SK-N-SH (cell line): ENCODE data around the gene ZGRF1.

Experiments used
- CTCF ChIP-seq: fragments of 200-600 bp; sonication (generic); IDR thresholded peaks from 2 replicates; pipeline ENCODE4 v1.6.1; 2017; ENCODE audit warnings: antibody characterized with exemption, mild to moderate bottlenecking, moderate library complexity
- EZH2phosphoT487 ChIP-seq: fragments of 200-600 bp; sonication (generic); IDR thresholded peaks from 2 replicates; pipeline ENCODE4 v1.6.1; 2017; ENCODE audit warnings: low read depth, mixed run types, mild to moderate bottlenecking, antibody characterized with exemption, moderate library complexity, borderline replicate concordance

GRCh38 chr4:112652216-112652615 lies 15.5 kb upstream of the ZGRF1 start:
- TF ChIP-seq CTCF (no peak), EZH2phosphoT487 (no peak)
